IMR-90 (cell line): Measurements from ENCODE around the gene NRCAM. TPM values are rescaled to one million over a fixed set of nuclear protein-coding genes. Genes with fewer than 3 reads are reported as not detected.

Experiments used
- ATAC-seq: fragments of 200-7000 bp; cut with Tn5 transposase; 2 replicates; pipeline ENCODE4 v1.9.1; 2020; ENCODE audit warnings: low read depth, mild to moderate bottlenecking, moderate library complexity
- BruUV-seq: library from RNA; stranded (reverse); fragments of 400-500 nt; replicated peaks from 2 replicates; lab custom pipeline; 2021; lab: Mats Ljungman, UMichigan
- CTCF ChIA-PET: fragments of 300-600 bp; formaldehyde crosslinking; extraction: SDS; loops from one replicate; lab custom pipeline; 2021; ENCODE audit warnings: antibody characterized with exemption; lab: Yijun Ruan, JAX
- POLR2A ChIA-PET: fragments of 300-600 bp; sonication (Branson Sonifier 250); formaldehyde crosslinking; loops from one replicate; lab custom pipeline; 2022; ENCODE audit warnings: antibody characterized with exemption; ENCODE audit not compliant: unreplicated experiment; lab: Charles Lee
- DNase-seq: peaks from one replicate; pipeline ENCODE4 v3.0.0; 2013
- H2AFZ ChIP-seq: replicated peaks from 2 replicates; pipeline ENCODE3; 2013; ENCODE audit warnings: low read length, mild to moderate bottlenecking; ENCODE audit not compliant: poor library complexity
- H2AK5ac ChIP-seq: 2 replicates; pipeline ENCODE4 v1.6.1; 2013; ENCODE audit warnings: low read depth, low read length, inconsistent platforms
- H2AK9ac ChIP-seq: replicated peaks from 2 replicates; pipeline ENCODE3; 2013; ENCODE audit warnings: mild to moderate bottlenecking, low read depth, low read length, moderate library complexity; ENCODE audit not compliant: poor library complexity
- H2BK120ac ChIP-seq: 2 replicates; pipeline ENCODE4 v1.6.1; 2013; ENCODE audit warnings: low read depth, low read length, inconsistent platforms
- H2BK15ac ChIP-seq: 3 replicates; pipeline ENCODE4 v1.6.1; 2013; ENCODE audit warnings: low read depth, low read length, inconsistent platforms
- H2BK20ac ChIP-seq: 2 replicates; pipeline ENCODE4 v1.6.1; 2013; ENCODE audit warnings: low read depth, mild to moderate bottlenecking, inconsistent platforms, low read length, moderate library complexity
- H2BK5ac ChIP-seq: 2 replicates; pipeline ENCODE4 v1.6.1; 2013; ENCODE audit warnings: mild to moderate bottlenecking, low read depth, low read length, inconsistent platforms; ENCODE audit not compliant: poor library complexity, severe bottlenecking
- H3K14ac ChIP-seq: replicated peaks from 2 replicates; pipeline ENCODE4 v1.6.1; 2013; ENCODE audit warnings: low read depth, low read length, inconsistent platforms
- H3K18ac ChIP-seq: 2 replicates; pipeline ENCODE4 v1.6.1; 2013; ENCODE audit warnings: low read depth, low read length, control low read depth
- H3K23ac ChIP-seq: 2 replicates; pipeline ENCODE4 v1.6.1; 2013; ENCODE audit warnings: low read depth, low read length, inconsistent platforms
- H3K27ac ChIP-seq: 2 replicates; pipeline ENCODE4 v1.5.1; 2013; ENCODE audit warnings: mild to moderate bottlenecking, control low read depth, low read length; ENCODE audit not compliant: insufficient read depth
- H3K27me3 ChIP-seq: 2 replicates; pipeline ENCODE4 v1.6.1; 2013; ENCODE audit warnings: low read length; ENCODE audit not compliant: control insufficient read depth, insufficient read depth
- H3K36me3 ChIP-seq: 2 replicates; pipeline ENCODE4 v1.6.1; 2013; ENCODE audit warnings: low read length, mixed read lengths; ENCODE audit not compliant: control insufficient read depth, insufficient read depth
- H3K4ac ChIP-seq: 2 replicates; pipeline ENCODE4 v1.6.1; 2013; ENCODE audit warnings: low read depth, low read length, inconsistent platforms
- H3K4me1 ChIP-seq: 2 replicates; pipeline ENCODE4 v1.6.1; 2013; ENCODE audit warnings: low read length, mixed read lengths; ENCODE audit not compliant: control insufficient read depth, insufficient read depth
- H3K4me2 ChIP-seq: 2 replicates; pipeline ENCODE4 v1.6.1; 2013; ENCODE audit warnings: low read depth, mild to moderate bottlenecking, control low read depth, low read length, moderate library complexity
- H3K4me3 ChIP-seq: 2 replicates; pipeline ENCODE4 v1.5.1; 2013; ENCODE audit warnings: low read depth, mild to moderate bottlenecking, control low read depth, low read length, moderate library complexity; ENCODE audit not compliant: insufficient read depth
- H3K56ac ChIP-seq: 2 replicates; pipeline ENCODE4 v1.6.1; 2013; ENCODE audit warnings: low read length, inconsistent platforms; ENCODE audit not compliant: insufficient read depth; ENCODE audit errors: extremely low read depth
- H3K79me1 ChIP-seq, 2 experiments: 2 replicates each; pipeline ENCODE4 v1.6.1; 2013; ENCODE audit warnings: low read length in 2 of 2, inconsistent platforms in 1 of 2, low read depth in 1 of 2
- H3K9ac ChIP-seq: 2 replicates; pipeline ENCODE4 v1.6.1; 2013; ENCODE audit warnings: low read depth, low read length, control low read depth
- H3K9me1 ChIP-seq: 2 replicates; pipeline ENCODE4 v1.6.1; 2013; ENCODE audit warnings: low read length, inconsistent platforms; ENCODE audit not compliant: insufficient read depth
- H3K9me3 ChIP-seq: 2 replicates; pipeline ENCODE4 v1.6.1; 2013; ENCODE audit warnings: low read length; ENCODE audit not compliant: control insufficient read depth, insufficient read depth
- H4K20me1 ChIP-seq: 2 replicates; pipeline ENCODE4 v1.6.1; 2013; ENCODE audit warnings: low read length, inconsistent platforms; ENCODE audit not compliant: insufficient read depth
- H4K5ac ChIP-seq: 2 replicates; pipeline ENCODE4 v1.6.1; 2013; ENCODE audit warnings: mild to moderate bottlenecking, low read depth, low read length, control low read depth
- H4K8ac ChIP-seq, 2 experiments: 2 replicates each; pipeline ENCODE4 v1.6.1; 2013; ENCODE audit warnings: low read depth in 2 of 2, low read length in 2 of 2, control low read depth in 1 of 2, inconsistent platforms in 1 of 2
- H4K91ac ChIP-seq: 2 replicates; pipeline ENCODE4 v1.6.1; 2013; ENCODE audit warnings: low read depth, low read length, inconsistent platforms; ENCODE audit not compliant: insufficient read depth
- BHLHE40 ChIP-seq: fragments of 150-350 bp; IDR thresholded peaks from 2 replicates; pipeline ENCODE4 v1.6.1; 2016; ENCODE audit warnings: mild to moderate bottlenecking, low read depth, low read length
- CEBPB ChIP-seq: IDR thresholded peaks from 2 replicates; pipeline ENCODE4 v1.6.1; 2012; ENCODE audit warnings: low read depth, low read length, improper control_type of control experiment
- CHD1 ChIP-seq: IDR thresholded peaks from 2 replicates; pipeline ENCODE4 v1.6.1; 2012; ENCODE audit warnings: low read depth, low read length, improper control_type of control experiment
- FOS ChIP-seq: fragments of 150-350 bp; IDR thresholded peaks from 2 replicates; pipeline ENCODE4 v1.6.1; 2016; ENCODE audit warnings: low read depth, low read length
- MAFK ChIP-seq: IDR thresholded peaks from 2 replicates; pipeline ENCODE4 v1.6.1; 2012; ENCODE audit warnings: low read depth, low read length, improper control_type of control experiment
- MXI1 ChIP-seq: IDR thresholded peaks from 2 replicates; pipeline ENCODE4 v1.6.1; 2012; ENCODE audit warnings: low read depth, mild to moderate bottlenecking, low read length, moderate library complexity, borderline replicate concordance
- NFE2L2 ChIP-seq: fragments of 150-350 bp; IDR thresholded peaks from 2 replicates; pipeline ENCODE4 v1.6.1; 2016; ENCODE audit warnings: low read depth, mild to moderate bottlenecking, low read length
- POLR2A ChIP-seq: IDR thresholded peaks from 2 replicates; pipeline ENCODE4 v1.6.1; 2012; ENCODE audit warnings: mild to moderate bottlenecking, low read depth, low read length
- RAD21 ChIP-seq: IDR thresholded peaks from 2 replicates; pipeline ENCODE4 v1.6.1; 2012; ENCODE audit warnings: low read length, improper control_type of control experiment
- RCOR1 ChIP-seq: IDR thresholded peaks from 2 replicates; pipeline ENCODE4 v1.6.1; 2012; ENCODE audit warnings: mild to moderate bottlenecking, low read length, improper control_type of control experiment; ENCODE audit not compliant: insufficient replicate concordance
- RFX5 ChIP-seq: IDR thresholded peaks from 2 replicates; pipeline ENCODE4 v1.8.0; 2012; ENCODE audit warnings: low read depth, mild to moderate bottlenecking, low read length, moderate library complexity
- WGBS, 2 experiments: methylation state at CpG; one replicate each; pipeline versions ENCODE4 v1.1.5 to v1.1.7; 2013; ENCODE audit warnings: missing lambda C conversion rate in 2 of 2; ENCODE audit not compliant: insufficient read length in 1 of 2; ENCODE audit errors: extremely low coverage in 2 of 2; 5-methylcytosine and 5-hydroxymethylcytosine counted together
- dilution Hi-C: fragments of 300-500 bp; cut with HindIII; formaldehyde crosslinking; loops from one replicate; pipeline ENCODE4 v1.14.3; 2018; ENCODE audit warnings: low sequenced_read_pairs; ENCODE audit not compliant: unreplicated experiment
- in situ Hi-C: fragments of 300-500 bp; cut with MboI; formaldehyde crosslinking; loops from 3 replicates; pipeline ENCODE4 v1.14.3; 2019; ENCODE audit warnings: low sequenced_read_pairs, inconsistent platforms, mixed read lengths
- intact Hi-C: fragments of 100-400 bp; cut with micrococcal nuclease; formaldehyde crosslinking; loops from 2 replicates; pipeline ENCODE4 v1.10.0; 2022
- polyA plus RNA-seq, 3 experiments: library from polyadenylated mRNA; depleted of rRNA; stranded (reverse); fragments of >200 nt; gene quantifications; 2 replicates each; pipeline ENCODE4 v1.2.3, GENCODE V29; 2012; ENCODE audit warnings: low replicate concordance in 1 of 3
- total RNA-seq: library from RNA; depleted of rRNA; stranded (reverse); fragments of >200 nt; gene quantifications from 2 replicates; pipeline ENCODE4 v1.2.3, GENCODE V29; 2012
- TF ChIP-seq, protein P1 (sequence below): fragments of 150-350 bp; IDR thresholded peaks from 2 replicates; pipeline ENCODE4 v1.6.1; 2016; ENCODE audit warnings: low read depth, mild to moderate bottlenecking, low read length, moderate library complexity, borderline replicate concordance
- TF ChIP-seq, protein P2 (sequence below): conservative IDR thresholded peaks from 2 replicates; pipeline ENCODE4 v1.5.1; 2012; ENCODE audit warnings: mild to moderate bottlenecking, low read depth, low read length, improper control_type of control experiment

Gene NRCAM
- total and polyA plus RNA-seq, 2 of the 4 experiments (the other 2 are of a cell fraction), result 0.46 to 1.1 TPM

DNA sequence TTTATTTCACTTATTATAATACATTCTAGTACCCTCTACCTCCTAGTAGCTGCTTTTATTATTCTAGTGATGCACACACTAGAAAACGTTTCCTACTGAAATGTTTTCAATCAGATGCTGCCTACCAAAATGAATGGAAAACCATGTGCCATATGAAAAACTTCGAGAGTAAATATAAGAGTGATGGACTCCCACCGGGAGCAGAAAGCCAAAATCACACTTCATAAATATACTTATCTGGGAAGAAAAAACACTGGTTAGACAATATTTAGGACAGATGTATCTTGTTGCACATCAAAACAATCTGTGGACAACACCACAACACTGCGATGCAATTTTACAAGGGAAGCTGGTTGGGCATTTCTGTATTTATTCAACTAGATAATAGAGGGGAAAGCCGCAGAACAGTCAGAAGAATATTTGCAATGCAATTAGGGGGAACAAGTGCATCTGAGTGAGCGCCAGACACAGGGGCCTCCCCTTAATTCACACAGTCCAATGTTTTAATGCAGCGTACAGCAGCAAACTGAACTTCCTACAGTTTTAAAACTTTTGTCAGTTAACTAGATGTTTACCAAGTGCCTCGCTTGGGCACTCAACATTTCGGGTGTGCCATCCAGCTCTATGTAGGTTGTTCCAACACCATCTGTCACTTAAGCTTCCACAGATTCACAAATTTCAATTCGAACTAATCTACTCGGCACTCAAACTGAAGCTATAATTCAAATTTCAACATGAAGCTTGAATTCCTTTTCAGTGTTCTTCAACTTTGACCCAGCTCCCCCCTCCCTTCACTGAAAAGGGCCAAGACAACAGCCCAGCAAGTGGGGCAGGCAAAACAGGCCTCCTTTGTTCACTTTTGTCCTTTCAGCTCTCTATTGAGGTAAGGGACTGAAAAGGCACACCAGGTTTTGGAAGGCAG is 7.4 kb downstream of the NRCAM start (continued):
- TF ChIP-seq RAD21, result no peak
- TF ChIP-seq MXI1, result no peak

GRCh38 chr7:108442039-108442568 is 14.1 kb downstream of the NRCAM start:
- Histone ChIP-seq H3K23ac (no peak overlapping the region), H3K4me3 (no peak overlapping the region), H2BK120ac (no peak overlapping the region), H3K14ac (no peak overlapping the region), H2AK9ac (no peak overlapping the region), H2BK20ac (no peak overlapping the region), H3K4me2 (no peak overlapping the region), H3K4me1 (no peaks in the 10 kb centered on the region), H4K20me1 (no peaks in the 10 kb centered on the region), H3K27ac (no peak overlapping the region), H3K9ac (no peak overlapping the region), H3K56ac (no peak overlapping the region), H3K27me3 (peaks cover 2% of the 10 kb centered on the region), H3K18ac (no peak overlapping the region), H4K91ac (no peak overlapping the region), H2AK5ac (no peak overlapping the region), H4K5ac (no peak overlapping the region), H3K79me1 (no peaks in the 10 kb centered on the region), H2BK5ac (no peak overlapping the region), H2BK15ac (no peak overlapping the region), H3K9me3 (no peaks in the 10 kb centered on the region), H4K8ac (no peak overlapping the region), H3K4ac (no peak overlapping the region), H3K36me3 (no peaks in the 10 kb centered on the region), H2AFZ (no peak overlapping the region), H3K9me1 (no peaks in the 10 kb centered on the region)
- POLR2A ChIA-PET, result no interaction called here
- dilution Hi-C loops (no loop called here), intact Hi-C loops (no loop called here), in situ Hi-C loops (loop anchor here (10.0 kb wide), 1 partner anchor 257 kb away; no protein-coding TSS in a partner anchor)
- ATAC-seq (no peak), DNase-seq (no peak)
- CTCF ChIA-PET, result interaction anchor here (1.2 kb wide), 1 partner anchor 11 kb away, joined by 3 read pairs; no protein-coding TSS in a partner anchor
- no TSS peak for BruUV-seq
- WGBS, 2 experiments, result 60% methylated on average over 2 of the region's 5 CpGs; no CpG with 5 or more reads in 1 of the 2 experiments
- TF ChIP-seq NFE2L2 (no peak), MAFK (no peak), MXI1 (no peak), RFX5 (no peak), FOS (no peak), RAD21 (no peak), CEBPB (no peak), BHLHE40 (no peak), RCOR1 (no peak), CHD1 (no peak), POLR2A (no peak)
- TF ChIP-seq, protein P1, sequence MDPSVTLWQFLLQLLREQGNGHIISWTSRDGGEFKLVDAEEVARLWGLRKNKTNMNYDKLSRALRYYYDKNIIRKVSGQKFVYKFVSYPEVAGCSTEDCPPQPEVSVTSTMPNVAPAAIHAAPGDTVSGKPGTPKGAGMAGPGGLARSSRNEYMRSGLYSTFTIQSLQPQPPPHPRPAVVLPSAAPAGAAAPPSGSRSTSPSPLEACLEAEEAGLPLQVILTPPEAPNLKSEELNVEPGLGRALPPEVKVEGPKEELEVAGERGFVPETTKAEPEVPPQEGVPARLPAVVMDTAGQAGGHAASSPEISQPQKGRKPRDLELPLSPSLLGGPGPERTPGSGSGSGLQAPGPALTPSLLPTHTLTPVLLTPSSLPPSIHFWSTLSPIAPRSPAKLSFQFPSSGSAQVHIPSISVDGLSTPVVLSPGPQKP, result no peak
- TF ChIP-seq, protein P2, sequence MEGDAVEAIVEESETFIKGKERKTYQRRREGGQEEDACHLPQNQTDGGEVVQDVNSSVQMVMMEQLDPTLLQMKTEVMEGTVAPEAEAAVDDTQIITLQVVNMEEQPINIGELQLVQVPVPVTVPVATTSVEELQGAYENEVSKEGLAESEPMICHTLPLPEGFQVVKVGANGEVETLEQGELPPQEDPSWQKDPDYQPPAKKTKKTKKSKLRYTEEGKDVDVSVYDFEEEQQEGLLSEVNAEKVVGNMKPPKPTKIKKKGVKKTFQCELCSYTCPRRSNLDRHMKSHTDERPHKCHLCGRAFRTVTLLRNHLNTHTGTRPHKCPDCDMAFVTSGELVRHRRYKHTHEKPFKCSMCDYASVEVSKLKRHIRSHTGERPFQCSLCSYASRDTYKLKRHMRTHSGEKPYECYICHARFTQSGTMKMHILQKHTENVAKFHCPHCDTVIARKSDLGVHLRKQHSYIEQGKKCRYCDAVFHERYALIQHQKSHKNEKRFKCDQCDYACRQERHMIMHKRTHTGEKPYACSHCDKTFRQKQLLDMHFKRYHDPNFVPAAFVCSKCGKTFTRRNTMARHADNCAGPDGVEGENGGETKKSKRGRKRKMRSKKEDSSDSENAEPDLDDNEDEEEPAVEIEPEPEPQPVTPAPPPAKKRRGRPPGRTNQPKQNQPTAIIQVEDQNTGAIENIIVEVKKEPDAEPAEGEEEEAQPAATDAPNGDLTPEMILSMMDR, result no peak
